Activated naive CD8-positive, alpha-beta T cell treated with anti-CD3 and anti-CD28 coated beads, Interleukin-2, amount 10 ng/mL, durations not matched to agents 7 days and 5 days (primary cell): ENCODE results near the gene CYP2F1. TPM values are rescaled to one million over a fixed set of nuclear protein-coding genes. Genes with fewer than 3 reads are reported as not detected.
"Not testable (repeated sequence)": the region's sequence is repeated elsewhere in the genome, so short reads cannot be mapped to it uniquely, and the experiment has no call there.

Experiments used
- ATAC-seq: fragments of 150-1000 bp; cut with Tn5 transposase; one replicate; pipeline ENCODE4 v1.10.0; 2021; ENCODE audit warnings: low read depth, moderate library complexity
- POLR2A ChIA-PET: fragments of 350-600 bp; sonication (Branson Sonifier 250); formaldehyde crosslinking; loops from one replicate; lab custom pipeline; 2021; ENCODE audit warnings: antibody characterized with exemption; lab: Charles Lee
- DNase-seq: peaks from one replicate; pipeline ENCODE4 v3.0.0; 2021
- H3K27ac Mint-ChIP-seq: one replicate; pipeline ENCODE4 v1.8.0; 2022; ENCODE audit warnings: mild to moderate bottlenecking, mixed read lengths
- H3K27me3 Mint-ChIP-seq: one replicate; pipeline ENCODE4 v1.8.0; 2022; ENCODE audit warnings: mild to moderate bottlenecking, moderate library complexity, mixed read lengths
- H3K36me3 Mint-ChIP-seq: one replicate; pipeline ENCODE4 v1.8.0; 2021; ENCODE audit warnings: mild to moderate bottlenecking, mixed read lengths
- H3K4me1 Mint-ChIP-seq: one replicate; pipeline ENCODE4 v1.8.0; 2021; ENCODE audit warnings: mixed read lengths
- H3K4me3 Mint-ChIP-seq: one replicate; pipeline ENCODE4 v1.8.0; 2022; ENCODE audit warnings: mild to moderate bottlenecking, moderate library complexity, mixed read lengths
- H3K9me3 Mint-ChIP-seq: one replicate; pipeline ENCODE4 v1.8.0; 2021; ENCODE audit warnings: mixed read lengths
- total RNA-seq, 2 experiments: library from RNA; stranded (reverse); gene quantifications; one replicate each; pipeline ENCODE4 v1.2.3, GENCODE V29; 2021

The CYP2F1 gene
- total RNA-seq, 2 experiments from 2014 or later: not detected

- no peaks in the 10 kb centered on the region for H3K36me3 Mint-ChIP-seq
- no peak overlapping the region for H3K27ac Mint-ChIP-seq
- no peak for ATAC-seq
- peaks cover 41% of the 10 kb centered on the region for H3K27me3 Mint-ChIP-seq
- peaks cover 3% of the 10 kb centered on the region for H3K4me1 Mint-ChIP-seq
- peak overlapping the region; percentile 44 for H3K4me3 Mint-ChIP-seq
- DNase-seq: no peak
- H3K9me3 Mint-ChIP-seq: no peaks in the 10 kb centered on the region
- POLR2A ChIA-PET: no interaction called here
These were observed 20.4 kb downstream of the CYP2F1 start for GRCh38 chr19:41134616-41135015.

- not testable (repeated sequence) for H3K4me1 Mint-ChIP-seq, H3K36me3 Mint-ChIP-seq, H3K9me3 Mint-ChIP-seq
- DNase-seq: peak; percentile 65
- Mint-ChIP-seq H3K27ac (peak overlapping the region; percentile 80), H3K27me3 (peaks cover 37% of the 10 kb centered on the region), H3K4me3 (peak overlapping the region; percentile 87)
- POLR2A ChIA-PET: interaction anchor here (0.7 kb wide), 1 partner anchor 58 kb away, joined by 3 read pairs; no protein-coding TSS in a partner anchor
- peak; percentile 91 for ATAC-seq
These were observed 21.5 kb downstream of the CYP2F1 start for GRCh38 chr19:41135390-41136384.

GRCh38 chr19:41136636-41137455 lies 22.6 kb downstream of the CYP2F1 start:
- no peak for ATAC-seq
- no peak for DNase-seq
- Mint-ChIP-seq H3K27ac (no peak overlapping the region), H3K27me3 (peaks cover 33% of the 10 kb centered on the region), H3K9me3 (no peaks in the 10 kb centered on the region), H3K4me1 (peaks cover 3% of the 10 kb centered on the region), H3K4me3 (no peak overlapping the region), H3K36me3 (no peaks in the 10 kb centered on the region)
- POLR2A ChIA-PET: interaction anchor here (0.7 kb wide), 1 partner anchor 57 kb away, joined by 3 read pairs; no protein-coding TSS in a partner anchor

GRCh38 chr19:41144403-41144802 lies 30.2 kb downstream of the CYP2F1 start:
- H3K4me3 Mint-ChIP-seq: no peak overlapping the region
- ATAC-seq: peak; percentile 94
- peak; percentile 77 for DNase-seq
- H3K27ac Mint-ChIP-seq: no peak overlapping the region
- H3K9me3 Mint-ChIP-seq: no peaks in the 10 kb centered on the region
- H3K4me1 Mint-ChIP-seq: no peaks in the 10 kb centered on the region
- POLR2A ChIA-PET: no interaction called here
- H3K27me3 Mint-ChIP-seq: peaks cover 19% of the 10 kb centered on the region
- no peaks in the 10 kb centered on the region for H3K36me3 Mint-ChIP-seq

- no peak overlapping the region for H3K4me3 Mint-ChIP-seq
These were observed 35.6 kb downstream of the CYP2F1 start for GRCh38 chr19:41149831-41150230.

GRCh38 chr19:41150986-41151385 lies 36.8 kb downstream of the CYP2F1 start:
- H3K27ac Mint-ChIP-seq, H3K4me1 Mint-ChIP-seq, ATAC-seq, H3K9me3 Mint-ChIP-seq, H3K36me3 Mint-ChIP-seq, POLR2A ChIA-PET, H3K4me3 Mint-ChIP-seq, DNase-seq: not testable (repeated sequence)
- H3K27me3 Mint-ChIP-seq: peaks cover 12% of the 10 kb centered on the region

More at GRCh38 chr19:41149831-41150230, 35.6 kb downstream of the CYP2F1 start:
- DNase-seq: no peak
- no peaks in the 10 kb centered on the region for H3K36me3 Mint-ChIP-seq
- H3K27ac Mint-ChIP-seq: no peak overlapping the region
- no peaks in the 10 kb centered on the region for H3K4me1 Mint-ChIP-seq
- no peaks in the 10 kb centered on the region for H3K9me3 Mint-ChIP-seq
- H3K27me3 Mint-ChIP-seq: peaks cover 16% of the 10 kb centered on the region
- ATAC-seq: no peak
- POLR2A ChIA-PET: no interaction called here

GRCh38 chr19:41154060-41154459 lies 39.8 kb downstream of the CYP2F1 start:
- H3K36me3 Mint-ChIP-seq: no peaks in the 10 kb centered on the region
- peaks cover 2% of the 10 kb centered on the region for H3K27me3 Mint-ChIP-seq
- no peak overlapping the region for H3K27ac Mint-ChIP-seq
- DNase-seq (no peak), ATAC-seq (no peak)
- H3K4me3 Mint-ChIP-seq: no peak overlapping the region
- POLR2A ChIA-PET: no interaction called here
- no peaks in the 10 kb centered on the region for H3K9me3 Mint-ChIP-seq
- no peaks in the 10 kb centered on the region for H3K4me1 Mint-ChIP-seq

GRCh38 chr19:41156207-41156606 lies 42.0 kb downstream of the CYP2F1 start:
- DNase-seq: no peak
- Mint-ChIP-seq H3K4me1 (no peaks in the 10 kb centered on the region), H3K36me3 (no peaks in the 10 kb centered on the region), H3K9me3 (no peaks in the 10 kb centered on the region), H3K27ac (no peak overlapping the region), H3K27me3 (no peaks in the 10 kb centered on the region), H3K4me3 (no peak overlapping the region)
- no peak for ATAC-seq
- POLR2A ChIA-PET: no interaction called here

- ATAC-seq (no peak), DNase-seq (no peak)
- Mint-ChIP-seq H3K4me1 (no peaks in the 10 kb centered on the region), H3K27me3 (no peaks in the 10 kb centered on the region), H3K36me3 (no peaks in the 10 kb centered on the region), H3K4me3 (no peak overlapping the region), H3K27ac (no peak overlapping the region), H3K9me3 (no peaks in the 10 kb centered on the region)
- POLR2A ChIA-PET: no interaction called here
These were observed 45.6 kb downstream of the CYP2F1 start for GRCh38 chr19:41159881-41160280.

- POLR2A ChIA-PET: no interaction called here
- ATAC-seq: no peak
These were observed 47.7 kb downstream of the CYP2F1 start for GRCh38 chr19:41161903-41162302.

GRCh38 chr19:41166944-41167804 lies 52.9 kb downstream of the CYP2F1 start:
- Mint-ChIP-seq H3K36me3 (no peaks in the 10 kb centered on the region), H3K27me3 (peaks cover 4% of the 10 kb centered on the region), H3K9me3 (no peaks in the 10 kb centered on the region), H3K4me3 (no peak overlapping the region), H3K27ac (no peak overlapping the region), H3K4me1 (no peaks in the 10 kb centered on the region)
- DNase-seq: no peak
- POLR2A ChIA-PET: no interaction called here
- no peak for ATAC-seq

More at GRCh38 chr19:41161903-41162302, 47.7 kb downstream of the CYP2F1 start:
- H3K9me3 Mint-ChIP-seq: no peaks in the 10 kb centered on the region
- no peak for DNase-seq
- no peak overlapping the region for H3K27ac Mint-ChIP-seq
- H3K4me3 Mint-ChIP-seq: no peak overlapping the region
- no peaks in the 10 kb centered on the region for H3K36me3 Mint-ChIP-seq
- no peaks in the 10 kb centered on the region for H3K27me3 Mint-ChIP-seq
- no peaks in the 10 kb centered on the region for H3K4me1 Mint-ChIP-seq

- DNase-seq: no peak
- H3K36me3 Mint-ChIP-seq: no peaks in the 10 kb centered on the region
- no peak overlapping the region for H3K27ac Mint-ChIP-seq
- no peak for ATAC-seq
- no peak overlapping the region for H3K4me3 Mint-ChIP-seq
- H3K4me1 Mint-ChIP-seq: peaks cover 9% of the 10 kb centered on the region
- H3K9me3 Mint-ChIP-seq: no peaks in the 10 kb centered on the region
- POLR2A ChIA-PET: interaction anchor here (0.7 kb wide), 1 partner anchor 107 kb away, joined by 3 read pairs; no protein-coding TSS in a partner anchor
- H3K27me3 Mint-ChIP-seq: peaks cover 4% of the 10 kb centered on the region
These were observed 58.3 kb downstream of the CYP2F1 start for GRCh38 chr19:41172297-41173164.
